OCI-LY3 (cell line): Measurements from ENCODE around the gene WNT9A.

Experiments used
- H2AFZ ChIP-seq: fragments of 200-600, 300-600 bp; shearing (Covaris generic); 2 replicates; pipeline ENCODE4 v1.6.0; 2014; ENCODE audit warnings: antibody characterized with exemption, low read depth, low read length
- H3K27ac ChIP-seq: fragments of 200-600, 300-600 bp; sonication (generic); 2 replicates; pipeline ENCODE4 v1.5.1; 2014; ENCODE audit warnings: mild to moderate bottlenecking, low read length, moderate library complexity, mixed read lengths
- H3K27me3 ChIP-seq: fragments of 200-600, 300-600 bp; sonication (generic); 2 replicates; pipeline ENCODE4 v1.6.1; 2014; ENCODE audit warnings: low read depth, low read length, mixed read lengths
- H3K36me3 ChIP-seq: fragments of 200-600, 300-600 bp; sonication (generic); replicated peaks from 2 replicates; pipeline ENCODE3; 2014; ENCODE audit warnings: low read depth, low read length, mixed read lengths
- H3K4me1 ChIP-seq: fragments of 300-600, 200-600 bp; sonication (generic); 2 replicates; pipeline ENCODE4 v1.6.1; 2014; ENCODE audit warnings: low read length, mixed read lengths
- H3K4me2 ChIP-seq: fragments of 200-600, 300-600 bp; sonication (generic); 2 replicates; pipeline ENCODE4 v1.6.1; 2014; ENCODE audit warnings: low read length, mixed read lengths
- H3K4me3 ChIP-seq: fragments of 300-600, 200-600 bp; sonication (generic); 2 replicates; pipeline ENCODE4 v1.5.1; 2014; ENCODE audit warnings: antibody characterized with exemption, mild to moderate bottlenecking, low read length, moderate library complexity
- H3K79me2 ChIP-seq: fragments of 300-600, 200-600 bp; shearing (Covaris generic); 2 replicates; pipeline ENCODE4 v1.6.1; 2014; ENCODE audit warnings: mild to moderate bottlenecking, low read length, mixed read lengths
- H3K9ac ChIP-seq: fragments of 300-600, 200-600 bp; shearing (Covaris generic); 2 replicates; pipeline ENCODE4 v1.6.0; 2014; ENCODE audit warnings: mild to moderate bottlenecking, low read length, moderate library complexity
- H3K9me3 ChIP-seq: fragments of 200-600, 300-600 bp; shearing (Covaris generic); 2 replicates; pipeline ENCODE4 v1.6.1; 2014; ENCODE audit warnings: low read length, mixed read lengths; ENCODE audit not compliant: insufficient read depth
- H4K20me1 ChIP-seq: fragments of 200-600, 300-600 bp; sonication (generic); 2 replicates; pipeline ENCODE4 v1.6.1; 2016; ENCODE audit warnings: low read length, mixed read lengths; ENCODE audit not compliant: insufficient read depth
- CTCF ChIP-seq: fragments of 200-600, 300-600 bp; sonication (generic); IDR thresholded peaks from 2 replicates; pipeline ENCODE4 v1.5.1; 2014; ENCODE audit warnings: antibody characterized with exemption, low read length, low read depth
- EZH2phosphoT487 ChIP-seq: fragments of 200-600 bp; shearing (Covaris generic); IDR thresholded peaks from 2 replicates; pipeline ENCODE4 v1.6.1; 2018; ENCODE audit warnings: antibody characterized with exemption, mixed run types, low read depth

Gene WNT9A

GRCh38 chr1:227914801-227915563, 32.8 kb downstream of the WNT9A start:
- Histone ChIP-seq H3K4me1 (no peaks in the 10 kb centered on the region), H3K9me3 (no peaks in the 10 kb centered on the region), H3K27ac (no peak overlapping the region), H3K27me3 (peaks cover 13% of the 10 kb centered on the region; the same call in 1 of the 2 replicates), H3K4me3 (no peak overlapping the region), H4K20me1 (no peaks in the 10 kb centered on the region), H3K9ac (no peak overlapping the region), H3K4me2 (no peak overlapping the region), H3K79me2 (no peaks in the 10 kb centered on the region), H3K36me3 (no peaks in the 10 kb centered on the region), H2AFZ (no peak overlapping the region)
- TF ChIP-seq EZH2phosphoT487 (no peak), CTCF (no peak)

- Histone ChIP-seq H3K4me2 (no peak overlapping the region), H2AFZ (no peak overlapping the region), H3K36me3 (no peaks in the 10 kb centered on the region), H3K27ac (no peak overlapping the region), H4K20me1 (no peaks in the 10 kb centered on the region), H3K9ac (no peak overlapping the region), H3K4me1 (no peaks in the 10 kb centered on the region), H3K79me2 (no peaks in the 10 kb centered on the region), H3K4me3 (no peak overlapping the region), H3K27me3 (peaks cover 13% of the 10 kb centered on the region), H3K9me3 (no peaks in the 10 kb centered on the region)
- TF ChIP-seq CTCF (no peak), EZH2phosphoT487 (no peak)
Observed at GRCh38 chr1:227913764-227914721, 33.7 kb downstream of the WNT9A start.

- no peak for TF ChIP-seq CTCF
- TF ChIP-seq EZH2phosphoT487, result no peak
Observed at GRCh38 chr1:227913396-227913763, 34.4 kb downstream of the WNT9A start.

GRCh38 chr1:227912866-227913265, 34.9 kb downstream of the WNT9A start:
- no peak for TF ChIP-seq EZH2phosphoT487
- TF ChIP-seq CTCF, result no peak
- Histone ChIP-seq H3K79me2 (no peaks in the 10 kb centered on the region), H3K9ac (no peak overlapping the region), H3K27me3 (peaks cover 17% of the 10 kb centered on the region), H3K9me3 (no peaks in the 10 kb centered on the region), H3K4me2 (no peak overlapping the region), H3K36me3 (no peaks in the 10 kb centered on the region), H3K4me3 (no peak overlapping the region), H3K4me1 (no peaks in the 10 kb centered on the region), H2AFZ (no peak overlapping the region), H3K27ac (no peak overlapping the region), H4K20me1 (no peaks in the 10 kb centered on the region)

More at GRCh38 chr1:227913396-227913763, 34.4 kb downstream of the WNT9A start:
- no peak overlapping the region for H3K4me2 ChIP-seq
- H3K36me3 ChIP-seq, result no peaks in the 10 kb centered on the region
- H3K27ac ChIP-seq, result no peak overlapping the region
- peaks cover 17% of the 10 kb centered on the region for H3K27me3 ChIP-seq
- no peak overlapping the region for H3K9ac ChIP-seq
- H3K9me3 ChIP-seq, result no peaks in the 10 kb centered on the region
- no peaks in the 10 kb centered on the region for H3K4me1 ChIP-seq
- H3K4me3 ChIP-seq, result no peak overlapping the region
- H4K20me1 ChIP-seq, result no peaks in the 10 kb centered on the region
- H3K79me2 ChIP-seq, result no peaks in the 10 kb centered on the region
- no peak overlapping the region for H2AFZ ChIP-seq
